Thymus (tissue), 14 donors: ENCODE data around the gene ARRDC4. TPM values are rescaled to one million over a fixed set of nuclear protein-coding genes. Genes with fewer than 3 reads are reported as not detected.

Experiments
- DNase-seq, 9 donors: peaks; one replicate each; pipeline ENCODE4 v3.0.0-alpha.2; 2013; ENCODE audit warnings: low spot score in 9 of 9, low read depth in 6 of 9, missing footprints in 1 of 9
- H3K27ac ChIP-seq, 2 donors: one replicate each; pipeline ENCODE4 v1.5.1; 2013; ENCODE audit warnings: control low read depth in 1 of 2, low read depth in 1 of 2, low read length in 1 of 2, mild to moderate bottlenecking in 1 of 2, moderate library complexity in 1 of 2
- H3K27me3 ChIP-seq, 2 donors: one replicate each; pipeline ENCODE4 v1.5.1; 2013; ENCODE audit warnings: low read length in 1 of 2; ENCODE audit not compliant: control insufficient read depth in 2 of 2, insufficient read depth in 1 of 2
- H3K36me3 ChIP-seq, 2 donors: one replicate each; pipeline ENCODE4 v1.5.1; 2013; ENCODE audit warnings: low read length in 1 of 2, mild to moderate bottlenecking in 1 of 2, moderate library complexity in 1 of 2; ENCODE audit not compliant: control insufficient read depth in 2 of 2, insufficient read depth in 2 of 2
- H3K4me1 ChIP-seq, 2 donors: one replicate each; pipeline ENCODE4 v1.5.1; 2013; ENCODE audit warnings: low read length in 2 of 2; ENCODE audit not compliant: control insufficient read depth in 2 of 2, insufficient read depth in 2 of 2
- H3K4me3 ChIP-seq, 2 donors: one replicate each; pipeline ENCODE4 v1.5.1; 2013; ENCODE audit warnings: low read length in 2 of 2, control low read depth in 1 of 2, mild to moderate bottlenecking in 1 of 2
- H3K9me3 ChIP-seq, 2 donors: one replicate each; pipeline ENCODE4 v1.5.1; 2013; ENCODE audit warnings: low read length in 1 of 2, mild to moderate bottlenecking in 1 of 2; ENCODE audit not compliant: control insufficient read depth in 2 of 2, insufficient read depth in 1 of 2
- WGBS: extraction: QIAGEN DNeasy Blood & Tissue Kit; methylation state at CpG from one replicate; pipeline ENCODE4 v1.1.7; 2013; 5-methylcytosine and 5-hydroxymethylcytosine counted together
- long read RNA-seq, 10 donors: transcript quantifications; one replicate each; lab custom pipeline, GENCODE V29; 2026
- polyA plus RNA-seq: library from polyadenylated mRNA; stranded (reverse); fragments of 200-250 nt; gene quantifications from one replicate; pipeline ENCODE4 v1.2.3, GENCODE V29; 2013
- total RNA-seq: library from RNA; stranded (reverse); fragments of 120-200 nt; gene quantifications from one replicate; pipeline ENCODE4 v1.2.4, GENCODE V29; 2013
- donor health status: healthy.

Gene ARRDC4, protein sequence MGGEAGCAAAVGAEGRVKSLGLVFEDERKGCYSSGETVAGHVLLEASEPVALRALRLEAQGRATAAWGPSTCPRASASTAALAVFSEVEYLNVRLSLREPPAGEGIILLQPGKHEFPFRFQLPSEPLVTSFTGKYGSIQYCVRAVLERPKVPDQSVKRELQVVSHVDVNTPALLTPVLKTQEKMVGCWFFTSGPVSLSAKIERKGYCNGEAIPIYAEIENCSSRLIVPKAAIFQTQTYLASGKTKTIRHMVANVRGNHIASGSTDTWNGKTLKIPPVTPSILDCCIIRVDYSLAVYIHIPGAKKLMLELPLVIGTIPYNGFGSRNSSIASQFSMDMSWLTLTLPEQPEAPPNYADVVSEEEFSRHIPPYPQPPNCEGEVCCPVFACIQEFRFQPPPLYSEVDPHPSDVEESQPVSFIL
- total RNA-seq (6.2 TPM), polyA plus RNA-seq (13.3 TPM)
- long read RNA-seq, donor 1, full-length matches to known transcripts = 1 of 1 reads
- long read RNA-seq, donor 1, partial matches to known transcripts = 0 of 1 reads
- long read RNA-seq, donor 1, other reads (novel, unspliced or antisense) = 0 of 1 reads
- long read RNA-seq, donor 2 = 0 reads
- long read RNA-seq, donor 3, full-length matches to known transcripts = 1 of 1 reads
- long read RNA-seq, donor 3, partial matches to known transcripts = 0 of 1 reads
- long read RNA-seq, donor 3, other reads (novel, unspliced or antisense) = 0 of 1 reads
- long read RNA-seq, donor 4 = 0 reads
- long read RNA-seq, donor 5, full-length matches to known transcripts = 2 of 2 reads
- long read RNA-seq, donor 5, partial matches to known transcripts = 0 of 2 reads
- long read RNA-seq, donor 5, other reads (novel, unspliced or antisense) = 0 of 2 reads
- long read RNA-seq, donor 6, full-length matches to known transcripts = 5 of 5 reads
- long read RNA-seq, donor 6, partial matches to known transcripts = 0 of 5 reads
- long read RNA-seq, donor 6, other reads (novel, unspliced or antisense) = 0 of 5 reads
- long read RNA-seq, donor 7, full-length matches to known transcripts = 1 of 1 reads
- long read RNA-seq, donor 7, partial matches to known transcripts = 0 of 1 reads
- long read RNA-seq, donor 7, other reads (novel, unspliced or antisense) = 0 of 1 reads
- long read RNA-seq, donor 8 = 0 reads
- long read RNA-seq, donor 9 = 0 reads
- long read RNA-seq, donor 10, full-length matches to known transcripts = 1 of 1 reads
- long read RNA-seq, donor 10, partial matches to known transcripts = 0 of 1 reads
- long read RNA-seq, donor 10, other reads (novel, unspliced or antisense) = 0 of 1 reads

DNA sequence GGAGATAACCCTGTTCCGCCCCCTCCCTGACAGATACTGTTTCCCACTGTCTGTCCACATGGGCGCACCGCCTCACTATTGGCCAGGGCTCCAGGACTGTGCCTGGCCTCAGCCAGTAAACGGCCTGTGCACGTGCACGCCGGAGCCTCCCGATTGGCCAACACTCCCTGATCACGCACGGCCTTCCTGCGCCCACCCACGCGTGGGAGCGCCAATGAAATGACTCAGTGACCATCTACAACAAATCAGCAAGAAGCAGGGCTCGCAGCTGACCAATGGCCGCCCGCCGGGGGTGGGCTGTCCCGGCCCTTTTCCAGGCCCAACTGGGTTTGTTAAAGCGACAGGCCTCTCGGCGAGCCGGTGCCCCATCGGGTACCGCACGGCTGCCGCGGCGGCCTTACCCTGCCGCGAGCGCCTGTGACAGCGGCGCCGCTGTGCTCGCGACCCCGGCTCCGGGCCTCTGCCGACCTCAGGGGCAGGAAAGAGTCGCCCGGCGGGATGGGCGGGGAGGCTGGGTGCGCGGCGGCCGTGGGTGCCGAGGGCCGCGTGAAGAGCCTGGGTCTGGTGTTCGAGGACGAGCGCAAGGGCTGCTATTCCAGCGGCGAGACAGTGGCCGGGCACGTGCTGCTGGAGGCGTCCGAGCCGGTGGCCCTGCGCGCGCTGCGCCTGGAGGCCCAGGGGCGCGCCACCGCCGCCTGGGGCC is at the start of gene ARRDC4:
Gene ARRDC4 (plus strand): TSS at position 340 of the 703 bp plus-strand sequence. CDS start 159 bp downstream, at position 499.
- peak within 1 kb of the TSS; percentile 70 to 72 for H3K27ac ChIP-seq
- no peaks in the 10 kb centered on the region for H3K27me3 ChIP-seq
- H3K4me3 ChIP-seq = peak within 1 kb of the TSS; percentile 50 to 81
- under 1% methylated on average over 69 of the region's 69 CpGs for WGBS
- peaks cover 7 to 13% of the 10 kb centered on the region in 2 donors for H3K4me1 ChIP-seq
- H3K9me3 ChIP-seq = no peaks in the 10 kb centered on the region
- H3K36me3 ChIP-seq = no peaks in the 10 kb centered on the region
- DNase-seq = peak; percentile 98 to 100 (median 99)

DNA sequence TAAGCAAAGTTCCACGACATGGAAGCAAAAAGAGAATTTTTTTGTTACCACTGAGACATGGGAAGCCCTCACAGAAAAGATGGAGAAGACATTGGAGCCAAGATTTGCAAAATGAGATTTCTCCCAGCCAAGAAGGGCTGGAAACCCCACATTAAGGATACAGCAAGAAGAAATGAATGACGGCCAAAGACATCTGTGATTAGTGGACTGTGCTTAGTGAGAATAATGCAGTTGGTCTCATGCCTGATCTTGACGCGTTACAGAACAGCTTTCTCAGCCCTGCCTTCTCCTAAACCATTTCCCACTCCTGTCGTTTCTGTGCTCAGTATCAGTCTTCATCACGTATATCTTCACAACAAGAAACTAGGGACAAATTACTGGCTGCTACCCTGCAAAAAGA is 45.8 kb upstream of the ARRDC4 start:
- Histone ChIP-seq H3K4me3 (no peak overlapping the region), H3K4me1 (no peaks in the 10 kb centered on the region), H3K27me3 (no peaks in the 10 kb centered on the region), H3K9me3 (no peaks in the 10 kb centered on the region), H3K27ac (no peak overlapping the region), H3K36me3 (no peaks in the 10 kb centered on the region)
- WGBS = 95% methylated on average over 6 of the region's 6 CpGs
- DNase-seq = no peak

DNA sequence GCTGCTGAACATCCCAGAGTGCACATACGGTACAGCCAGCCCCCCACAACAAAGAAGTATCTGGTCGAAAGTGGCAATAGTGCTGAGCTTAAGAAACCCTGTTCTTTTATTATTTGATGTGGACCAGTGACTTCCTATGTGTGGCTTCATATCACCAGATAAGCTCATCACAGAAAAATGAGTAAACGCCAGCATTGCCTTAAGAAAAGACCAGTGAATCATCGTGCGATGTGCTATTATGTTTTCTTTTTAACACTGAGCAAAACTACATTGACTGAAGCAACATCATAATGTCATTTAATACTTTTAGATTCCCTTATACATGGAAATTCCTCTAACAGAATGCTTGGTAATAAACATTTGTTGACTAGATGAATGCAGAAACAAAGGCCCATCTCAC is 45.2 kb upstream of the ARRDC4 start:
- no peaks in the 10 kb centered on the region for H3K4me1 ChIP-seq

DNA sequence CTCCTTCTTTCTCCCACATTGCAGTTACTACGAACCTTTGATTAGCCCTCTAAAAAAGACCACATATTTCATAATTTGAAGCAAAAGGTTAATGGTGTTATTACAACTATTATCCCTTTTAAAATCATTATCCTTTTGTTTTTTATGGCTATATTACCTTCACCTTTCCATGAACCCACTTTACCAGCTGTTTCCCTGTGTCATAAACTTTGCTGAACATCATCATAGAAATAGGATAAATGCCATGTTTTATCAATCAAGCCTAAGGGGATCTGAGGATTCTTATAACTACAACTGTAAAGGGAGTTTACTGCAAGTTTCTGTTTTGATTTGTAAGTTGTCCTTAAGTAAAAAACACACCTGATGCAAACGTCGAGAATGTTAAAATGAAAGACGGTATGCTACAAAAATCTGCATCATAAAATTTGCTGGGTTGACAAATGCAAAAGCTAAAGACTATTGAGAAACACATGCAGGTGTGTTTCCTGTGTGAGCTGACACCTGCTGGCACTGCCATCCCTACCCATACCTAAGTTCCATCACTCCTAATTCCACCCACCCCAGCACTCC is 39.1 kb upstream of the ARRDC4 start:
- H3K4me3 ChIP-seq = no peak overlapping the region
- DNase-seq = no peak
- 96% methylated on average over 4 of the region's 4 CpGs for WGBS
- H3K27me3 ChIP-seq = no peaks in the 10 kb centered on the region
- H3K4me1 ChIP-seq = no peaks in the 10 kb centered on the region
- H3K36me3 ChIP-seq = no peaks in the 10 kb centered on the region
- no peak overlapping the region for H3K27ac ChIP-seq
- no peaks in the 10 kb centered on the region for H3K9me3 ChIP-seq

More for the DNA sequence above, 45.2 kb upstream of the ARRDC4 start:
- Histone ChIP-seq H3K27ac (no peak overlapping the region), H3K4me3 (no peak overlapping the region), H3K9me3 (no peaks in the 10 kb centered on the region), H3K36me3 (no peaks in the 10 kb centered on the region), H3K27me3 (no peaks in the 10 kb centered on the region)
- 62% methylated on average over 5 of the region's 5 CpGs for WGBS
- no peak for DNase-seq

DNA sequence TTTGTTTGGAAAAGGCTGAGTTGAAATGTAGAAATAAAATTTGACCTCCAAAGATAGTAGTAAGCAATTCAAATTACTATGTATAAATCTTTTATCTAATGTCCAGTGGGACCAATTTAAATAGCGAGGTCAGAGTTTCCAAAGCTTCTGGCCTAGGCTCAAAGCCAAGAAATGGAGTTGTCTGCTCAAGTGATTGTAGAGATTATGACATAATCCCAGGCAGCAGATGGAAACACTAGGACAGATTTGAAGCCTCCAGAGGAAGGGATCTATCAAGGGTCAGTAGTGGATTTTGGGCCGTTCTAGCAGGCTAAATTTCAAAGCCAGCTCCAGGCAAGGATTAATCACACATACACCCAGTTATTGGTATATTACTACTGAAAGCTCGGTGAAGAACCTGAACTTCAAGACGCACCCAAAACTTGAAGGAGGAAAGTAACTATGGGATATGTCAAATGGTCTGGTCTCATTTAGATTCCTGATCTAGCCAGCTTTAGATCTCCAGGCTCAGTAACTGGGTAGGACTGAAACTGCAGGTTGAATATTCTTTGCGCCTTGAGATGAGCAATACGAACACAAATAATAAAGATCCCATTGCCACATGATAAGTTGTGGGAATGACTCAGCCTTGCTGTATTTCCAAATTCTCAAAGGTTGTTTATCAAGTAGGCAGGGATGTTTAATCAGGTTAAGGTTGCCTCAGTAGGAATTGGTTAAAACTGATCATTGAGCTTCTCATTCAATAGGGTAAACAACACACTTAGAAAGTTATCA is 30.9 kb upstream of the ARRDC4 start:
- DNase-seq = no peak
- WGBS = 97% methylated on average over 6 of the region's 6 CpGs
- no peaks in the 10 kb centered on the region for H3K27me3 ChIP-seq

DNA sequence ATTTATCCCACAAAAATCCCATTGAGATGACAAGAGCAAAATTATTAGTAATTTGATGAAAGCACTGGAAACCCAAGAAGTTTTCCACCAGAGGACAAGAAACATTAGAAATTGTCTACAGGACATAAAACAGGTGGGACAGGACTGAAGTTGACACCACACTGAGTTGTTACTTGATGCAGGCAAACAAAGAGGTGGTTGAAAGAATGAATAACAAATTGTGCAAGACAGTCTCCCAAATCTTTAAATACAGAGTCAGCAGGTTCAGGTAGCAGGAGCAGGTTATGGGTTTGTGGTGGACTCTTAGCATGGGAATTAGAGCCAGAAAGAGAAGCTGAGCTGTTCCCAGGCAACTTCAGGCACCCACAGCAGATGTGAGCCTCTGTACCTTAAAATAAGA is 30.3 kb upstream of the ARRDC4 start:
- no peaks in the 10 kb centered on the region for H3K4me1 ChIP-seq
- H3K36me3 ChIP-seq = no peaks in the 10 kb centered on the region
- H3K4me3 ChIP-seq = no peak overlapping the region
- no peak overlapping the region for H3K27ac ChIP-seq
- H3K27me3 ChIP-seq = no peaks in the 10 kb centered on the region
- peaks cover 0 to 8% of the 10 kb centered on the region in 2 donors for H3K9me3 ChIP-seq
- no peak for DNase-seq

More for the DNA sequence above, 30.9 kb upstream of the ARRDC4 start:
- no peaks in the 10 kb centered on the region for H3K4me1 ChIP-seq
- no peak overlapping the region for H3K4me3 ChIP-seq
- H3K9me3 ChIP-seq = peaks cover 0 to 8% of the 10 kb centered on the region in 2 donors
- no peak overlapping the region for H3K27ac ChIP-seq
- no peaks in the 10 kb centered on the region for H3K36me3 ChIP-seq

DNA sequence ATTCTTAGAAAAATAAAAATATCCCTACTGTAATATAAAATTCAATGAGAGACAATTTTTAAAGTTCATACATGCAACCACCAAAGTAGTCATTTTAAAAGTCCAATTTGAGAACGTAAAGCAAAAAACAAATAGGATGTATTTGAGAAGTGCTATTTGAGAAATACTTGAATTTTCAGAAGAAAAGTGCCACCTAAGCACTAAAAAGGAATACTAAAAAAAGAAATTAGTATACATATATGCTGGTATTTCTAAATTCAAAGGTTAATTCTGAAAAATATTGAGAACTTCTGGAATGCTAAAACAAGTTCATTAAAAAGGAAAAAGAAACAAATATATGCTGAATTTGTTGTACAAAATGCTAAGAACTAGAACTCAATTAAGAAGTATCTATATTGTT is 29.2 kb upstream of the ARRDC4 start:
- WGBS = 97% methylated on average over 1 of the region's 1 CpG
- no peaks in the 10 kb centered on the region for H3K36me3 ChIP-seq

More for the DNA sequence above, 29.2 kb upstream of the ARRDC4 start:
- no peaks in the 10 kb centered on the region for H3K4me1 ChIP-seq
- H3K4me3 ChIP-seq = no peak overlapping the region
- peaks cover 0 to 8% of the 10 kb centered on the region in 2 donors for H3K9me3 ChIP-seq
- DNase-seq = no peak
- H3K27ac ChIP-seq = no peak overlapping the region
- no peaks in the 10 kb centered on the region for H3K27me3 ChIP-seq
